Adipocyte (in vitro differentiated cells): ENCODE measurements around the gene MAN2A2.

Experiments
- DNase-seq: peaks from one replicate; pipeline ENCODE4 v3.0.0-alpha.2; 2015; ENCODE audit warnings: low read depth
- H3K27me3 ChIP-seq: replicated peaks from 2 replicates; pipeline ENCODE4 v1.7.0; 2013; ENCODE audit warnings: mild to moderate bottlenecking, low read length, moderate library complexity; ENCODE audit not compliant: control insufficient read depth, insufficient read depth
- H3K36me3 ChIP-seq: 2 replicates; pipeline ENCODE4 v1.7.0; 2013; ENCODE audit warnings: low read length, mild to moderate bottlenecking, moderate library complexity; ENCODE audit not compliant: control insufficient read depth, insufficient read depth, severe bottlenecking
- H3K4me1 ChIP-seq: 2 replicates; pipeline ENCODE4 v1.7.0; 2013; ENCODE audit warnings: mild to moderate bottlenecking, low read length, moderate library complexity; ENCODE audit not compliant: control insufficient read depth, insufficient read depth
- H3K4me3 ChIP-seq: 2 replicates; pipeline ENCODE4 v1.7.0; 2013; ENCODE audit warnings: mild to moderate bottlenecking, low read length, moderate library complexity
- H3K9ac ChIP-seq: 2 replicates; pipeline ENCODE4 v1.7.0; 2013; ENCODE audit warnings: mild to moderate bottlenecking, low read length, moderate library complexity
- H3K9me3 ChIP-seq: 2 replicates; pipeline ENCODE4 v1.7.0; 2013; ENCODE audit warnings: mild to moderate bottlenecking, low read length, moderate library complexity; ENCODE audit not compliant: control insufficient read depth

MAN2A2 gene

GRCh38 chr15:90967206-90967605 is 64.1 kb downstream of the MAN2A2 start:
- no peak for DNase-seq
- no peaks in the 10 kb centered on the region for H3K4me1 ChIP-seq
- H3K9ac ChIP-seq: no peak overlapping the region
- H3K4me3 ChIP-seq: no peak overlapping the region
- H3K27me3 ChIP-seq: no peaks in the 10 kb centered on the region
- no peaks in the 10 kb centered on the region for H3K9me3 ChIP-seq
- peaks cover 19% of the 10 kb centered on the region for H3K36me3 ChIP-seq

- H3K9ac ChIP-seq: no peak overlapping the region
- no peak overlapping the region for H3K4me3 ChIP-seq
- no peaks in the 10 kb centered on the region for H3K9me3 ChIP-seq
- no peaks in the 10 kb centered on the region for H3K27me3 ChIP-seq
- no peaks in the 10 kb centered on the region for H3K4me1 ChIP-seq
- peaks cover 19% of the 10 kb centered on the region for H3K36me3 ChIP-seq
- DNase-seq: no peak
Measured at GRCh38 chr15:90968434-90968833, 65.3 kb downstream of the MAN2A2 start.

- DNase-seq: no peak
- Histone ChIP-seq H3K27me3 (no peaks in the 10 kb centered on the region), H3K4me3 (no peak overlapping the region), H3K4me1 (no peaks in the 10 kb centered on the region), H3K36me3 (peaks cover 19% of the 10 kb centered on the region), H3K9ac (no peak overlapping the region), H3K9me3 (no peaks in the 10 kb centered on the region)
Measured at GRCh38 chr15:90970274-90970673, 67.2 kb downstream of the MAN2A2 start.

GRCh38 chr15:90972133-90972532 is 69.0 kb downstream of the MAN2A2 start:
- no peak for DNase-seq
- Histone ChIP-seq H3K9me3 (no peaks in the 10 kb centered on the region), H3K4me3 (no peak overlapping the region), H3K9ac (no peak overlapping the region), H3K36me3 (peaks cover 9% of the 10 kb centered on the region), H3K27me3 (no peaks in the 10 kb centered on the region), H3K4me1 (no peaks in the 10 kb centered on the region)
